Bronchial epithelial cell (primary cell): ENCODE results near the gene MROH2A. TPM values are rescaled to one million over a fixed set of nuclear protein-coding genes. Genes with fewer than 3 reads are reported as not detected.
"Not testable (repeated sequence)": the region's sequence is repeated elsewhere in the genome, so short reads cannot be mapped to it uniquely, and the experiment has no call there.

Experiments used
- DNase-seq: peaks from one replicate; pipeline ENCODE4 v3.0.0-alpha.2; 2010; ENCODE audit warnings: low read depth
- FAIRE-seq: peaks from 2 replicates; lab custom pipeline; 2011; peaks lifted over from hg19 to GRCh38; lab: Jason Lieb, UNC
- H3K27me3 ChIP-seq: 2 replicates; pipeline ENCODE4 v1.5.1; 2011; ENCODE audit warnings: low read length; ENCODE audit not compliant: control insufficient read depth, insufficient read depth
- H3K36me3 ChIP-seq: 2 replicates; pipeline ENCODE4 v1.5.1; 2011; ENCODE audit warnings: low read length; ENCODE audit not compliant: control insufficient read depth, insufficient read depth
- H3K4me3 ChIP-seq: 2 replicates; pipeline ENCODE4 v1.5.1; 2011; ENCODE audit warnings: mild to moderate bottlenecking, low read depth, low read length, control low read depth
- total RNA-seq: library from RNA; depleted of rRNA; stranded (reverse); fragments of >200 nt; gene quantifications from 2 replicates; pipeline ENCODE4 v1.2.1, GENCODE V29; 2014
- TF ChIP-seq, protein P1 (sequence below): IDR thresholded peaks from 2 replicates; pipeline ENCODE4 v1.5.1; 2011; ENCODE audit warnings: mild to moderate bottlenecking, moderate library complexity, low read length, control low read depth, inconsistent platforms; ENCODE audit not compliant: insufficient read depth, severe bottlenecking

Gene MROH2A
- total RNA-seq, 1 donor from 2014 or later, result not detected

DNA sequence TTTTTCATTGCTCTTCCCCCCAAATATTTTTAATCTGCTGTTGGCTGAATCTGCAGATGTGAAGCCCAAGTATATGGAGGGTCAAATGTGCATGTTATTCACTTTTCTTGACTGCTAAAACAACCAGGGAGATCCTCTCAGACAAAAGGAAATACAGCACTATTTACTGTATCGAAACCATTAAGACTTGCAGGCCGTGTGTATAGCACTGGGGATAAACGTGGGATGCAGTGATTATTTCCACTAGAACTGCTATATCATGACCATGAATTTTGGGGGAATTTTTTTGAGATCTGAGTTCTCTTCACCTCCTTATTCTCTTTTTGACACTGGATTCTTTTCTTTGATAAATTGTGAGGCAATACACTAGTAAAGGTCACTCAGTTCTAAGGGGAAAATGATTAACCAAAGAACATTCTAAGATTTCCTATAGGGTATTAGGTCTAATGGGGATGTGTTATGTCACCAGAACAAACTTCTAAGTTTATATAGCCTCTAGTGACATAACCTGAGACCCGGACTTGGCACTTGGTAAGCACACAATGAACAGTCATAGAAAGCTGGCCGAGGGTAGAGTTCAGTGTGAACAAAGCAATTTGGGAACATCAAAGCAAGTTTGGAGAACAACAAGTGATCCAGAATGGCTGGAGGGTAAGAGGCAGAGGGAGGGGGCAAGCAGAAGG is 32.9 kb upstream of the MROH2A start:
- DNase-seq (no peak), FAIRE-seq (peak; percentile 28)
- Histone ChIP-seq H3K36me3 (peaks cover 1% of the 10 kb centered on the region), H3K27me3 (no peaks in the 10 kb centered on the region), H3K4me3 (no peak overlapping the region)
- TF ChIP-seq, protein P1, sequence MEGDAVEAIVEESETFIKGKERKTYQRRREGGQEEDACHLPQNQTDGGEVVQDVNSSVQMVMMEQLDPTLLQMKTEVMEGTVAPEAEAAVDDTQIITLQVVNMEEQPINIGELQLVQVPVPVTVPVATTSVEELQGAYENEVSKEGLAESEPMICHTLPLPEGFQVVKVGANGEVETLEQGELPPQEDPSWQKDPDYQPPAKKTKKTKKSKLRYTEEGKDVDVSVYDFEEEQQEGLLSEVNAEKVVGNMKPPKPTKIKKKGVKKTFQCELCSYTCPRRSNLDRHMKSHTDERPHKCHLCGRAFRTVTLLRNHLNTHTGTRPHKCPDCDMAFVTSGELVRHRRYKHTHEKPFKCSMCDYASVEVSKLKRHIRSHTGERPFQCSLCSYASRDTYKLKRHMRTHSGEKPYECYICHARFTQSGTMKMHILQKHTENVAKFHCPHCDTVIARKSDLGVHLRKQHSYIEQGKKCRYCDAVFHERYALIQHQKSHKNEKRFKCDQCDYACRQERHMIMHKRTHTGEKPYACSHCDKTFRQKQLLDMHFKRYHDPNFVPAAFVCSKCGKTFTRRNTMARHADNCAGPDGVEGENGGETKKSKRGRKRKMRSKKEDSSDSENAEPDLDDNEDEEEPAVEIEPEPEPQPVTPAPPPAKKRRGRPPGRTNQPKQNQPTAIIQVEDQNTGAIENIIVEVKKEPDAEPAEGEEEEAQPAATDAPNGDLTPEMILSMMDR, result no peak

DNA sequence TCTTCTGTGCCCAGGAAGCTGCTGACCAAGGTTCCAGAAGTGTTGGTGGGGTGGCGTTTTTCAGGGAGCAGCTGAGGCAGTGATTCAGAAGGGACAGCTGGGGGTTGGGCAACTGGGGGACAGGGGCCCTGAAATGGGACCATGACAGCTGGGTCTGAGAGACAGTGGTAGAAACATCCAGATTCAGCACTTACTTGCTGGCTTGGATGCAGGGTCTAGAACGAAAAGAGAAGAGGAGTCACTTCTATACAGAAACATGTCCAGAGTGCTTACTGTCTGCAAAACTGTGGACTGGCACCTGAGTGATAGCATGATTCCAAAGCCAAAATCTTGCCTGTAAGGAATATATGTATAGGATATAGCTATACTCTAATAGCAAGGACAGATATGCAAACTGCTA is 32.3 kb upstream of the MROH2A start:
- DNase-seq, H3K4me3 ChIP-seq, H3K36me3 ChIP-seq, H3K27me3 ChIP-seq, FAIRE-seq: not testable (repeated sequence)

GRCh38 chr2:233746475-233747282 is 31.5 kb upstream of the MROH2A start:
- FAIRE-seq, result no peak
- Histone ChIP-seq H3K4me3 (no peak overlapping the region), H3K36me3 (peaks cover 1% of the 10 kb centered on the region), H3K27me3 (no peaks in the 10 kb centered on the region)
- TF ChIP-seq, protein P1, result no peak
- no peak for DNase-seq

DNA sequence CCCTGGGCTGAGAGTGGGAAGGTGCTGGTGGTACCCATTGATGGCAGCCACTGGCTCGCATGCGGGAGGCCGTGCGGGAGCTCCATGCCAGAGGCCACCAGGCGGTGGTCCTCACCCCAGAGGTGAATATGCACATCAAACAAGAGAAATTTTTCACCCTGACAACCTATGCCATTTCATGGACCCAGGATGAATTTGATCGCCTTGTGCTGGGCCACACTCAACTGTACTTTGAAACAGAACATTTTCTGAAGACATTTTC is 30.9 kb upstream of the MROH2A start:
- H3K27me3 ChIP-seq, result no peaks in the 10 kb centered on the region
- H3K4me3 ChIP-seq, result no peak overlapping the region
- peaks cover 1% of the 10 kb centered on the region for H3K36me3 ChIP-seq
- FAIRE-seq (no peak), DNase-seq (no peak)
- TF ChIP-seq, protein P1, result no peak

GRCh38 chr2:233750689-233751088 is 27.4 kb upstream of the MROH2A start:
- H3K27me3 ChIP-seq, H3K4me3 ChIP-seq, FAIRE-seq, H3K36me3 ChIP-seq, DNase-seq: not testable (repeated sequence)

DNA sequence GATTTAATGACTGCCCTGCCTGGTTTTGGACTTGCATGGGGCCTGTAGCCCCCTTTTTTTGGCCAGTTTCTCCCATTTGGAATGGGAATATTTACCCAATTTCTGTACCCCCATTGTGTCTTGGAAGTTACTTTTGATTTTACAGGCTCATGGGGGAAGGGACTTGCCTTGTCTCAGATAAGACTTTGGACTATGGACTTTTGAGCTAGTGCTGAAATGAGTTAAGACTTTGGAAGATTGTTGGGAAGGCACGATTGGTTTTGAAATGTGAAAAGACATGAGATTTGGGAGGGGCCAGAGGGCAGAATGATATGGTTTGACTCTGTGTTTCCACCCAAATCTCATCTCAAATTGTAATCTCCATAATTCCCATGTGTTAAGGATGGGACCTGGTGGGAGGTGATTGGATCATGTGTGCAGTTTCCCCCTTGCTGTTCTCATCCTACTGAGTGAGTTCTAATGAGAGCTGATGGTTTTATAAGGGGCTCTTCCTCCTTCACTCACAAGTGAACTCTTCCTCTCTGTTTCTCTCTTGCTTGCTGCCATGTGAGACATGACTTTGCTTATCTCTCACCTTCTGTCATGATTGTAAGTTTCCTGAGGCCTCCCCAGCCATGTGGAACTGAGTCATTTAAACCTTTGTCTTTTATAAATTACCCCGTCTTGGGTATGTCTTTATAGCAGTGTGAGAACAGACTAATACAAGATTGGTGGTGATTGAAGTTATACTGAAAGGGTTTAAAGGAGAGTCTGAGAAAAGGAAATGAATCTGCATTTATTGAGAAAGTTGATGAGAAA is 26.7 kb upstream of the MROH2A start:
- DNase-seq, H3K4me3 ChIP-seq, H3K36me3 ChIP-seq, H3K27me3 ChIP-seq, FAIRE-seq: not testable (repeated sequence)
